Keratinocyte (primary cell): Measurements from ENCODE around the gene FBXL22. TPM values are rescaled to one million over a fixed set of nuclear protein-coding genes. Genes with fewer than 3 reads are reported as not detected.

Experiments used
- DNase-seq: peaks from one replicate; pipeline ENCODE4 v3.0.0-alpha.2; 2011; ENCODE audit warnings: low read depth, missing footprints, low spot score
- FAIRE-seq: peaks from 2 replicates; lab custom pipeline; 2011; peaks lifted over from hg19 to GRCh38; lab: Jason Lieb, UNC
- H2AFZ ChIP-seq: 2 replicates; pipeline ENCODE4 v1.6.0; 2012; ENCODE audit warnings: low read length, control low read depth, inconsistent platforms; ENCODE audit not compliant: control insufficient read depth
- H3K27ac ChIP-seq: 2 replicates; pipeline ENCODE4 v1.5.1; 2011; ENCODE audit warnings: low read length; ENCODE audit not compliant: control insufficient read depth, insufficient read depth
- H3K27me3 ChIP-seq: 3 replicates; pipeline ENCODE4 v1.6.0; 2011; ENCODE audit warnings: low read length; ENCODE audit not compliant: control insufficient read depth, insufficient read depth; ENCODE audit errors: extremely low read depth
- H3K36me3 ChIP-seq, 2 experiments: 2 replicates in 1 of 2; 3 replicates in 1 of 2; pipeline ENCODE4 v1.5.1; 2011; ENCODE audit warnings: low read length in 2 of 2, mild to moderate bottlenecking in 1 of 2; ENCODE audit not compliant: control insufficient read depth in 2 of 2, insufficient read depth in 2 of 2; ENCODE audit errors: extremely low read depth in 1 of 2
- H3K4me1 ChIP-seq: 3 replicates; pipeline ENCODE4 v1.5.1; 2011; ENCODE audit warnings: low read length; ENCODE audit not compliant: control insufficient read depth, insufficient read depth; ENCODE audit errors: extremely low read depth
- H3K4me2 ChIP-seq: 3 replicates; pipeline ENCODE4 v1.6.0; 2011; ENCODE audit warnings: low read depth, low read length; ENCODE audit not compliant: control insufficient read depth, insufficient read depth; ENCODE audit errors: extremely low read depth
- H3K4me3 ChIP-seq, 3 experiments: fragments of 200-600 bp in 1 of 3; sonication (generic) in 1 of 3; 2 replicates in 2 of 3; 3 replicates in 1 of 3; pipeline ENCODE4 v1.5.1; 2011 to 2016; ENCODE audit warnings: low read length in 3 of 3, mild to moderate bottlenecking in 3 of 3, control low read depth in 2 of 3, inconsistent platforms in 1 of 3, low read depth in 1 of 3, mixed read lengths in 1 of 3, mixed run types in 1 of 3, moderate library complexity in 1 of 3; ENCODE audit not compliant: control insufficient read depth in 2 of 3, insufficient read depth in 2 of 3; ENCODE audit errors: extremely low read depth in 1 of 3
- H3K79me2 ChIP-seq: 2 replicates; pipeline ENCODE4 v1.6.0; 2012; ENCODE audit warnings: low read length; ENCODE audit not compliant: control insufficient read depth, insufficient read depth
- H3K9ac ChIP-seq: 3 replicates; pipeline ENCODE4 v1.6.0; 2011; ENCODE audit warnings: low read length; ENCODE audit not compliant: control insufficient read depth, insufficient read depth; ENCODE audit errors: extremely low read depth
- H3K9me1 ChIP-seq: 3 replicates; pipeline ENCODE4 v1.6.0; 2011; ENCODE audit warnings: low read length; ENCODE audit not compliant: control insufficient read depth, insufficient read depth; ENCODE audit errors: extremely low read depth
- H3K9me3 ChIP-seq: 2 replicates; pipeline ENCODE4 v1.5.1; 2012; ENCODE audit warnings: low read depth, low read length; ENCODE audit not compliant: control insufficient read depth
- H4K20me1 ChIP-seq: 3 replicates; pipeline ENCODE4 v1.6.0; 2011; ENCODE audit warnings: low read length; ENCODE audit not compliant: control insufficient read depth, insufficient read depth; ENCODE audit errors: extremely low read depth
- EZH2 ChIP-seq: IDR thresholded peaks from one replicate; pipeline ENCODE4 v1.6.1; 2012; ENCODE audit warnings: inconsistent platforms, mild to moderate bottlenecking, low read length, moderate library complexity
- dilution Hi-C: fragments of 300-500 bp; cut with MboI; formaldehyde crosslinking; loops from one replicate; pipeline ENCODE4 v1.7.0; 2020; ENCODE audit warnings: low sequenced_read_pairs; ENCODE audit not compliant: extremely low pct_ligation_motif_present
- polyA plus RNA-seq, 5 experiments: library from polyadenylated mRNA; depleted of rRNA in 3 of 5; stranded (reverse) in 3 of 5; stranded (forward) in 1 of 5; unstranded in 1 of 5; fragments of >200 nt; gene quantifications; 1 replicate in 1 of 5; 2 replicates in 3 of 5; 3 replicates in 1 of 5; pipeline versions ENCODE4 v1.2.1 to v1.2.3, GENCODE V29; 2011 to 2012; ENCODE audit warnings: missing spikeins in 2 of 5, low read depth in 1 of 5, low replicate concordance in 1 of 5
- TF ChIP-seq, protein P1 (sequence below), 3 experiments: IDR thresholded peaks in 1 of 3; conservative IDR thresholded peaks in 1 of 3; optimal IDR thresholded peaks in 1 of 3; 2 replicates in 2 of 3; 3 replicates in 1 of 3; pipeline versions ENCODE3 to v1.5.1; 2011; ENCODE audit warnings: low read length in 3 of 3, mild to moderate bottlenecking in 3 of 3, moderate library complexity in 2 of 3, control low read depth in 1 of 3, inconsistent platforms in 1 of 3; ENCODE audit not compliant: insufficient read depth in 2 of 3; ENCODE audit errors: extremely low read depth in 1 of 3

Gene FBXL22
- polyA plus RNA-seq, 1 donor (not counting 4 experiments of a cell fraction or from before 2014, with no cell fraction given), result 0.04 TPM

GRCh38 chr15:63628123-63628822 lies 31.1 kb downstream of the FBXL22 start:
- no peaks in the 10 kb centered on the region for H3K79me2 ChIP-seq
- TF ChIP-seq EZH2, result no peak
- TF ChIP-seq, protein P1, sequence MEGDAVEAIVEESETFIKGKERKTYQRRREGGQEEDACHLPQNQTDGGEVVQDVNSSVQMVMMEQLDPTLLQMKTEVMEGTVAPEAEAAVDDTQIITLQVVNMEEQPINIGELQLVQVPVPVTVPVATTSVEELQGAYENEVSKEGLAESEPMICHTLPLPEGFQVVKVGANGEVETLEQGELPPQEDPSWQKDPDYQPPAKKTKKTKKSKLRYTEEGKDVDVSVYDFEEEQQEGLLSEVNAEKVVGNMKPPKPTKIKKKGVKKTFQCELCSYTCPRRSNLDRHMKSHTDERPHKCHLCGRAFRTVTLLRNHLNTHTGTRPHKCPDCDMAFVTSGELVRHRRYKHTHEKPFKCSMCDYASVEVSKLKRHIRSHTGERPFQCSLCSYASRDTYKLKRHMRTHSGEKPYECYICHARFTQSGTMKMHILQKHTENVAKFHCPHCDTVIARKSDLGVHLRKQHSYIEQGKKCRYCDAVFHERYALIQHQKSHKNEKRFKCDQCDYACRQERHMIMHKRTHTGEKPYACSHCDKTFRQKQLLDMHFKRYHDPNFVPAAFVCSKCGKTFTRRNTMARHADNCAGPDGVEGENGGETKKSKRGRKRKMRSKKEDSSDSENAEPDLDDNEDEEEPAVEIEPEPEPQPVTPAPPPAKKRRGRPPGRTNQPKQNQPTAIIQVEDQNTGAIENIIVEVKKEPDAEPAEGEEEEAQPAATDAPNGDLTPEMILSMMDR (optimal IDR thresholded peaks at IDR 0.05 in 1 of 3, IDR thresholded peaks at IDR 0.05 in 1 of 3, conservative IDR thresholded peaks at IDR 0.05 in 1 of 3; ENCODE audit: extremely low read depth in 1 of 3, insufficient read depth in 2 of 3, low read length in 3 of 3), result no peak
- H2AFZ ChIP-seq, result no peak overlapping the region
- FAIRE-seq (no peak), DNase-seq (no peak)
- no peaks in the 10 kb centered on the region for H3K9me1 ChIP-seq
- no peak overlapping the region for H3K9ac ChIP-seq
- no peaks in the 10 kb centered on the region for H3K27me3 ChIP-seq
- H3K4me2 ChIP-seq, result no peak overlapping the region
- H4K20me1 ChIP-seq, result no peaks in the 10 kb centered on the region
- no peak overlapping the region for H3K27ac ChIP-seq
- dilution Hi-C loops, result no loop called here
- no peaks in the 10 kb centered on the region for H3K4me1 ChIP-seq
- no peaks in the 10 kb centered on the region for H3K9me3 ChIP-seq
- no peak overlapping the region for H3K4me3 ChIP-seq
- H3K36me3 ChIP-seq, result peaks cover 21 to 23% of the 10 kb centered on the region in 2 experiments

DNA sequence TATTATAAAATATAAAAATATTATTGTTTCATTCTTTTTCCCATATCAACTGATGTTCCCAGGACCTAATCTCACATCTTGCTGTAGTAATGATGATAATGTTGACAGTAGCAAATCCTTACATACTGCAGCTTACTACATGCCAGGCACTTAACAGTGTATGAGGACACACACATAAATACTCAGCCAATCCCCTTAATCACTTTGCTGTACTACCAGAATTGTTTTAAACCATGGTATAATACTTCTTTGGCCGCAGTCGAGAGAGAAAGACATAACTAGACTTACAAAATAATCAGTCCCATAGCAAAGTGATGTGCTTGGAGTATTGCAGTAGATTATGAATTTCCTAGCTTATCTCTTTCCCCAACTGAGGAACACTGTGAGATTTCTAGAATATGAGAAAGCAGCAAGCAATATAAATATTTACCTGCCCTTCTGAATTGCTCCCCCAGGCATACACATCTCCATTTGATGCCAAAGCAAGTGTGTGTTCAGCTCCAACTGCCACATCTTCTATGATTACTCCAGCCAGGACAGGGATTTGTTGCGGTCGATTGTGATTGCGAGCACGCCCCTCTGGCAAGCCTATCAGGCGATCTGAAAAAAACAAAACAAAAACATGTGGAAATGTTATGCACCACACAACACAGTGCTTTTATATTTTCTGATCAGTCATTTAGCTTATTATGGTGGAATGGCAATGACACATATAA lies 33.0 kb downstream of the FBXL22 start:
- no peak for FAIRE-seq
- Histone ChIP-seq H3K4me3 (no peak overlapping the region), H3K9me1 (no peaks in the 10 kb centered on the region), H3K27me3 (no peaks in the 10 kb centered on the region), H2AFZ (no peak overlapping the region), H3K4me2 (no peak overlapping the region), H3K27ac (no peak overlapping the region), H3K36me3 (peaks cover 21 to 23% of the 10 kb centered on the region in 2 experiments), H4K20me1 (no peaks in the 10 kb centered on the region), H3K9me3 (no peaks in the 10 kb centered on the region), H3K4me1 (no peaks in the 10 kb centered on the region), H3K9ac (no peak overlapping the region), H3K79me2 (no peaks in the 10 kb centered on the region)
- dilution Hi-C loops, result no loop called here
- TF ChIP-seq, protein P1 (optimal IDR thresholded peaks at IDR 0.05 in 1 of 3, IDR thresholded peaks at IDR 0.05 in 1 of 3, conservative IDR thresholded peaks at IDR 0.05 in 1 of 3; ENCODE audit: extremely low read depth in 1 of 3, insufficient read depth in 2 of 3, low read length in 3 of 3), result no peak
- no peak for TF ChIP-seq EZH2
- DNase-seq, result no peak
